A549 (cell line): Measurements from ENCODE around the gene CDT1. TPM values are rescaled to one million over a fixed set of nuclear protein-coding genes. Genes with fewer than 3 reads are reported as not detected.

Experiments used
- ATAC-seq, 2 experiments: fragments of 200-7000 bp in 1 of 2; fragments of >200 bp in 1 of 2; cut with Nextera tagmentation in 1 of 2; cut with Tn5 transposase in 1 of 2; 3 replicates each; pipeline versions ENCODE4 v1.8.0 to v1.9.1; 2018 to 2020; ENCODE audit warnings: mild to moderate bottlenecking in 1 of 2, moderate library complexity in 1 of 2
- CTCF ChIA-PET: fragments of 300-600 bp; sonication (Branson Sonifier 250); formaldehyde crosslinking; extraction: SDS; loops from one replicate; lab custom pipeline; 2021; ENCODE audit warnings: antibody characterized with exemption, inconsistent platforms; lab: Yijun Ruan, JAX
- POLR2A ChIA-PET: fragments of 350-600 bp; formaldehyde crosslinking; extraction: SDS; loops from one replicate; lab custom pipeline; 2021; ENCODE audit warnings: antibody characterized with exemption, inconsistent platforms; lab: Yijun Ruan, JAX
- DNase-seq, 2 experiments: peaks; one replicate each; pipeline versions ENCODE4 v3.0.0 to v3.0.0-alpha.2; 2011 to 2016; ENCODE audit warnings: low read depth in 1 of 2, low spot score in 1 of 2
- FAIRE-seq: peaks from 2 replicates; lab custom pipeline; 2011; peaks lifted over from hg19 to GRCh38; lab: Jason Lieb, UNC
- H3K27ac ChIP-seq, 2 experiments: fragments of >200 bp; sonication (Bioruptor Twin); formaldehyde crosslinking; 3 replicates each; pipeline ENCODE4 v1.5.1; 2016 to 2017
- H3K4me1 ChIP-seq: fragments of >200 bp; sonication (Bioruptor Twin); formaldehyde crosslinking; 3 replicates; pipeline ENCODE4 v1.6.1; 2016
- H3K4me2 ChIP-seq: fragments of >200 bp; sonication (Bioruptor Twin); formaldehyde crosslinking; 3 replicates; pipeline ENCODE4 v1.6.1; 2016
- H3K4me3 ChIP-seq: fragments of >200 bp; sonication (Bioruptor Twin); formaldehyde crosslinking; 3 replicates; pipeline ENCODE4 v1.5.1; 2016
- H3K9me3 ChIP-seq: fragments of >200 bp; sonication (Bioruptor Twin); formaldehyde crosslinking; 3 replicates; pipeline ENCODE4 v1.6.1; 2016
- CBX8 ChIP-seq: fragments of 200-600 bp; sonication (generic); IDR thresholded peaks from 2 replicates; pipeline ENCODE4 v1.6.1; 2016
- CEBPB ChIP-seq, 2 experiments: fragments of >200 bp in 1 of 2; sonication (Bioruptor Twin) in 1 of 2; formaldehyde crosslinking in 1 of 2; IDR thresholded peaks; 2 replicates each; pipeline ENCODE4 v1.6.1; 2012 to 2016
- CHD2 ChIP-seq: fragments of 150-350 bp; IDR thresholded peaks from 2 replicates; pipeline ENCODE4 v1.6.1; 2014; ENCODE audit warnings: low read length; ENCODE audit not compliant: partially characterized antibody
- CHD4 ChIP-seq: fragments of 200-600 bp; sonication (generic); IDR thresholded peaks from 2 replicates; pipeline ENCODE4 v1.6.1; 2016; ENCODE audit warnings: antibody characterized with exemption, mild to moderate bottlenecking, borderline replicate concordance
- EHMT2 ChIP-seq: fragments of 200-600 bp; sonication (generic); IDR thresholded peaks from 2 replicates; pipeline ENCODE4 v1.6.1; 2016; ENCODE audit warnings: antibody characterized with exemption, low read depth, mild to moderate bottlenecking, moderate library complexity
- FOSB ChIP-seq: fragments of 250-450 bp; sonication (Bioruptor Pico); IDR thresholded peaks from 2 replicates; pipeline ENCODE4 v1.5.0; 2020; ENCODE audit warnings: mild to moderate bottlenecking, moderate library complexity
- FOXS1 ChIP-seq: fragments of 250-450 bp; sonication (Bioruptor Pico); IDR thresholded peaks from 2 replicates; pipeline ENCODE4 v1.5.0; 2020; ENCODE audit warnings: mild to moderate bottlenecking, moderate library complexity
- GATA3 ChIP-seq: IDR thresholded peaks from 2 replicates; pipeline ENCODE4 v1.6.1; 2012; ENCODE audit warnings: borderline replicate concordance
- HDAC2 ChIP-seq: fragments of 200-600 bp; sonication (generic); IDR thresholded peaks from 2 replicates; pipeline ENCODE4 v1.6.1; 2016
- HOXA7 ChIP-seq: fragments of 250-450 bp; sonication (Bioruptor Pico); IDR thresholded peaks from 2 replicates; pipeline ENCODE4 v1.5.0; 2020; ENCODE audit warnings: mild to moderate bottlenecking, moderate library complexity
- JUN ChIP-seq, 2 experiments: fragments of >200 bp; sonication (Bioruptor Twin); formaldehyde crosslinking; IDR thresholded peaks; 2 replicates in 1 of 2; 3 replicates in 1 of 2; pipeline ENCODE4 v1.6.1; 2016 to 2017
- NR3C1 ChIP-seq: fragments of >200 bp; sonication (Bioruptor Twin); formaldehyde crosslinking; IDR thresholded peaks from 3 replicates; pipeline ENCODE4 v1.6.1; 2017
- PHF8 ChIP-seq: fragments of 200-600 bp; sonication (generic); IDR thresholded peaks from 2 replicates; pipeline ENCODE4 v1.6.1; 2016; ENCODE audit warnings: low read depth, mild to moderate bottlenecking, antibody characterized with exemption, moderate library complexity, borderline replicate concordance
- POLR2A ChIP-seq: IDR thresholded peaks from 2 replicates; pipeline ENCODE4 v1.6.1; 2012; ENCODE audit warnings: mild to moderate bottlenecking, low read length
- RARB ChIP-seq: fragments of 250-450 bp; sonication (Bioruptor Pico); IDR thresholded peaks from 2 replicates; pipeline ENCODE4 v1.8.0; 2021; ENCODE audit warnings: mild to moderate bottlenecking, moderate library complexity
- RCOR1 ChIP-seq: fragments of 150-350 bp; IDR thresholded peaks from 2 replicates; pipeline ENCODE4 v1.6.1; 2014; ENCODE audit warnings: antibody characterized with exemption, low read length, low read depth
- RFX5 ChIP-seq: fragments of 450-650 bp; IDR thresholded peaks from 2 replicates; pipeline ENCODE4 v1.7.1; 2014; ENCODE audit warnings: antibody characterized with exemption, mild to moderate bottlenecking, moderate library complexity
- RNF2 ChIP-seq: fragments of 200-600 bp; sonication (generic); IDR thresholded peaks from 2 replicates; pipeline ENCODE4 v1.6.1; 2016; ENCODE audit warnings: low read depth, mild to moderate bottlenecking, antibody characterized with exemption, moderate library complexity, borderline replicate concordance
- SREBF2 ChIP-seq: fragments of 450-650 bp; IDR thresholded peaks from 2 replicates; pipeline ENCODE4 v1.6.1; 2014; ENCODE audit warnings: mild to moderate bottlenecking, moderate library complexity
- WGBS: methylation state at CpG from one replicate; pipeline ENCODE4 v1.1.6; 2017; ENCODE audit errors: missing lambda C conversion rate; 5-methylcytosine and 5-hydroxymethylcytosine counted together
- polyA plus RNA-seq, 4 experiments: library from polyadenylated mRNA; depleted of rRNA in 3 of 4; stranded (reverse); fragments of >200 nt; fragmentation: RNase III in 1 of 4; extraction: RNeasy Plus Mini Kit Qiagen cat#74134 plus additional on column Dnase treatment in 1 of 4; gene quantifications; 2 replicates in 3 of 4; 3 replicates in 1 of 4; pipeline ENCODE4 v1.2.3, GENCODE V29; 2011 to 2017
- TF ChIP-seq, protein P1 (sequence below): fragments of >200 bp; sonication (Bioruptor Twin); formaldehyde crosslinking; IDR thresholded peaks from 3 replicates; pipeline ENCODE4 v1.5.1; 2016
- TF ChIP-seq, protein P2 (sequence below): fragments of >200 bp; sonication (Bioruptor Twin); formaldehyde crosslinking; IDR thresholded peaks from 2 replicates; pipeline ENCODE4 v1.6.1; 2016
- TF ChIP-seq, protein P3 (sequence below): fragments of 250-450 bp; sonication (Bioruptor Pico); IDR thresholded peaks from 2 replicates; pipeline ENCODE4 v1.5.0; 2021; ENCODE audit warnings: mild to moderate bottlenecking, moderate library complexity, borderline replicate concordance
- TF ChIP-seq, protein P4 (sequence below): fragments of 450-650 bp; IDR thresholded peaks from 2 replicates; pipeline ENCODE4 v1.6.1; 2014; ENCODE audit warnings: antibody characterized with exemption
- TF ChIP-seq, protein P5 (sequence below): fragments of 150-350 bp; IDR thresholded peaks from 2 replicates; pipeline ENCODE4 v1.6.1; 2014; ENCODE audit warnings: low read depth, mild to moderate bottlenecking, low read length

CDT1 gene
- polyA plus RNA-seq, 2 of the 4 experiments (the other 2 are of a cell fraction) = 3.8 to 16.0 TPM

DNA sequence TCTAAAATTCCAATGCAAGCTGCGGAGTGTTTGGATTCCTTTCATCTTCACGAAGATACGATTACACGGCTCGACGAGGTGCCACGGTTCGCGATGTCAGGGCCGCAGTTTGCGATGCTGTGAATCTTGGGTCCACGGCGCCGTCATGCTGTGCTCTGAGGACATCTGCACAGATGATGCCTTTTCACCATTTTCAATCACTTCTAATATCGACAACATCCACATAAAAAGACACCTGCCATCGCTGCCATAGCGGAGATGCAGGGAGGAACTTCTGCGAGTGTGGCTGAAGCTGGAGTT is 14.9 kb downstream of the CDT1 start:
- H3K9me3 ChIP-seq = no peaks in the 10 kb centered on the region
- no peak overlapping the region for H3K27ac ChIP-seq
- FAIRE-seq (no peak), ATAC-seq (no peak), DNase-seq (no peak)
- H3K4me1 ChIP-seq = no peaks in the 10 kb centered on the region
- 90% methylated on average over 18 of the region's 18 CpGs for WGBS
- no peak for TF ChIP-seq FOXS1
- CTCF ChIA-PET = interaction anchor here (1.1 to 5.9 kb wide), 4 partner anchors 15 to 349 kb away, joined by 3 to 39 read pairs (median 6); partner anchors contain the start of genes GALNS and TRAPPC2L
- H3K4me3 ChIP-seq = no peak overlapping the region
- POLR2A ChIA-PET = no interaction called here
- H3K4me2 ChIP-seq = no peak overlapping the region

DNA sequence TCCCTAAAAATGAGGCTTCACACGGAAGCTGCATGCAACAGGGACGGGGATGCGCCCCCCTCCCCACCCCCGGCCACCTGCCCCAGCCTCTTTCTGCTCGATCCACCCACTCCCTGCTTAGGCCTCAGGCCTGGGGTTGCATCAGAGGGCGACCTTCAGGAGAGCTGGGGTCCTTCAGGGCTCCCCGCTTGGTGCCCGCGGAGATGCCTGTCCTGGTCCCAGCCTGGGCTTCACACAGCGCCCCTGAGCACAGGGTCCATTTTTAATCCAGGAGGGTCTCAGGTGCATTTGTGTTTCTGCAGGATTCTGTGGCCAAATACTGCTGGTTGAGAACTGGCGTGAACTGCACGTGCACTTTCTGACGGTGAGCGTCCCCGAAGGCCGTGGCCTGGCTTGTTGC is 15.5 kb downstream of the CDT1 start:
- H3K4me2 ChIP-seq = no peak overlapping the region
- no peak overlapping the region for H3K4me3 ChIP-seq
- no peak for FAIRE-seq
- POLR2A ChIA-PET = interaction anchor here (0.7 kb wide), 1 partner anchor 38 kb away, joined by 4 read pairs; no protein-coding TSS in a partner anchor
- no peak overlapping the region for H3K27ac ChIP-seq
- TF ChIP-seq RNF2 (no peak), RCOR1 (no peak), SREBF2 (no peak), EHMT2 (no peak)
- ATAC-seq = no peak
- CTCF ChIA-PET = interaction anchor here (0.9 to 5.9 kb wide), 4 partner anchors 39 to 348 kb away, joined by 3 to 39 read pairs (median 6); partner anchors contain the start of genes GALNS and TRAPPC2L
- H3K9me3 ChIP-seq = no peaks in the 10 kb centered on the region
- WGBS = 87% methylated on average over 12 of the region's 16 CpGs
- no peak for DNase-seq
- H3K4me1 ChIP-seq = no peaks in the 10 kb centered on the region

DNA sequence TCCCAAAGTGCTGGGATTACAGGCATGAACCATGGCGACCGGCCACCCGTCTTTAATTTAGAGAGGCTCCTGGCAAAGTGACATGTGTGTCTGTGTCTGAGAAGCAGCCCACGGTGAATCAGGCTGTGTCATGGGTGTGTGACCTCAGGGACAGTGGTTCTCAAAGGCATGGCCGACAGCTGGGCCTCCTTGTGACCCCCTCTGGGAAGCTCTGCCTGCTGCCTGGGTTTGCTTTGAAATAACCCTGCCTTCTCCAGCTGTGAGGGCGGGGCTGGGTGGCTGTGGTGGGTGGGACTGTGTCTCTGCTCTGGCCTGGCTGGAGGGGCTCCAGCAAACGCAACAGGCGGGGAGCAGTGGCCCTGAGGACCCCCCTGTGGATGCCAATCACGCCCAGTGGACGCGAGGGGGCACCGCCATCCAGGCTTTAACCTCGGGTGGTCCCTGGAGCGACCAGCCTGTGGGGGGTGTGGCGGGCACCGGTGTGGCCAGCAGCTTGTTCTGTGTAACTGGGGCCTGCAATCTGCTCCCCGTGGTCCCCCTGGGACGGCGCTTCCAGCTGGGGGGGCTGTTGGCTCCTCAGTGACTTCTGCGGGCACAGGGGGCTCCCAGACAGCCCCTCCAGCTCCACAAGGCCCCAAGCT is 16.9 kb downstream of the CDT1 start:
- FAIRE-seq = no peak
- TF ChIP-seq JUN (IDR thresholded peaks at IDR 0.05) (no peak), RFX5 (no peak), RARB (no peak), GATA3 (no peak), HOXA7 (no peak), CHD4 (no peak), FOSB (no peak), HDAC2 (no peak), CHD2 (no peak), CBX8 (no peak), POLR2A (no peak), PHF8 (no peak), CEBPB (IDR thresholded peaks at IDR 0.05) (no peak), NR3C1 (no peak)
- TF ChIP-seq, protein P1, sequence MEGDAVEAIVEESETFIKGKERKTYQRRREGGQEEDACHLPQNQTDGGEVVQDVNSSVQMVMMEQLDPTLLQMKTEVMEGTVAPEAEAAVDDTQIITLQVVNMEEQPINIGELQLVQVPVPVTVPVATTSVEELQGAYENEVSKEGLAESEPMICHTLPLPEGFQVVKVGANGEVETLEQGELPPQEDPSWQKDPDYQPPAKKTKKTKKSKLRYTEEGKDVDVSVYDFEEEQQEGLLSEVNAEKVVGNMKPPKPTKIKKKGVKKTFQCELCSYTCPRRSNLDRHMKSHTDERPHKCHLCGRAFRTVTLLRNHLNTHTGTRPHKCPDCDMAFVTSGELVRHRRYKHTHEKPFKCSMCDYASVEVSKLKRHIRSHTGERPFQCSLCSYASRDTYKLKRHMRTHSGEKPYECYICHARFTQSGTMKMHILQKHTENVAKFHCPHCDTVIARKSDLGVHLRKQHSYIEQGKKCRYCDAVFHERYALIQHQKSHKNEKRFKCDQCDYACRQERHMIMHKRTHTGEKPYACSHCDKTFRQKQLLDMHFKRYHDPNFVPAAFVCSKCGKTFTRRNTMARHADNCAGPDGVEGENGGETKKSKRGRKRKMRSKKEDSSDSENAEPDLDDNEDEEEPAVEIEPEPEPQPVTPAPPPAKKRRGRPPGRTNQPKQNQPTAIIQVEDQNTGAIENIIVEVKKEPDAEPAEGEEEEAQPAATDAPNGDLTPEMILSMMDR = no peak
- TF ChIP-seq, protein P2, sequence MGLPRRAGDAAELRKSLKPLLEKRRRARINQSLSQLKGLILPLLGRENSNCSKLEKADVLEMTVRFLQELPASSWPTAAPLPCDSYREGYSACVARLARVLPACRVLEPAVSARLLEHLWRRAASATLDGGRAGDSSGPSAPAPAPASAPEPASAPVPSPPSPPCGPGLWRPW = no peak
- TF ChIP-seq, protein P3, sequence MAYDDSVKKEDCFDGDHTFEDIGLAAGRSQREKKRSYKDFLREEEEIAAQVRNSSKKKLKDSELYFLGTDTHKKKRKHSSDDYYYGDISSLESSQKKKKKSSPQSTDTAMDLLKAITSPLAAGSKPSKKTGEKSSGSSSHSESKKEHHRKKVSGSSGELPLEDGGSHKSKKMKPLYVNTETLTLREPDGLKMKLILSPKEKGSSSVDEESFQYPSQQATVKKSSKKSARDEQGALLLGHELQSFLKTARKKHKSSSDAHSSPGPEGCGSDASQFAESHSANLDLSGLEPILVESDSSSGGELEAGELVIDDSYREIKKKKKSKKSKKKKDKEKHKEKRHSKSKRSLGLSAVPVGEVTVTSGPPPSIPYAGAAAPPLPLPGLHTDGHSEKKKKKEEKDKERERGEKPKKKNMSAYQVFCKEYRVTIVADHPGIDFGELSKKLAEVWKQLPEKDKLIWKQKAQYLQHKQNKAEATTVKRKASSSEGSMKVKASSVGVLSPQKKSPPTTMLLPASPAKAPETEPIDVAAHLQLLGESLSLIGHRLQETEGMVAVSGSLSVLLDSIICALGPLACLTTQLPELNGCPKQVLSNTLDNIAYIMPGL (CRISPR knock-in tag) = no peak
- TF ChIP-seq, protein P4, sequence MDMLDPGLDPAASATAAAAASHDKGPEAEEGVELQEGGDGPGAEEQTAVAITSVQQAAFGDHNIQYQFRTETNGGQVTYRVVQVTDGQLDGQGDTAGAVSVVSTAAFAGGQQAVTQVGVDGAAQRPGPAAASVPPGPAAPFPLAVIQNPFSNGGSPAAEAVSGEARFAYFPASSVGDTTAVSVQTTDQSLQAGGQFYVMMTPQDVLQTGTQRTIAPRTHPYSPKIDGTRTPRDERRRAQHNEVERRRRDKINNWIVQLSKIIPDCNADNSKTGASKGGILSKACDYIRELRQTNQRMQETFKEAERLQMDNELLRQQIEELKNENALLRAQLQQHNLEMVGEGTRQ = no peak
- TF ChIP-seq, protein P5, sequence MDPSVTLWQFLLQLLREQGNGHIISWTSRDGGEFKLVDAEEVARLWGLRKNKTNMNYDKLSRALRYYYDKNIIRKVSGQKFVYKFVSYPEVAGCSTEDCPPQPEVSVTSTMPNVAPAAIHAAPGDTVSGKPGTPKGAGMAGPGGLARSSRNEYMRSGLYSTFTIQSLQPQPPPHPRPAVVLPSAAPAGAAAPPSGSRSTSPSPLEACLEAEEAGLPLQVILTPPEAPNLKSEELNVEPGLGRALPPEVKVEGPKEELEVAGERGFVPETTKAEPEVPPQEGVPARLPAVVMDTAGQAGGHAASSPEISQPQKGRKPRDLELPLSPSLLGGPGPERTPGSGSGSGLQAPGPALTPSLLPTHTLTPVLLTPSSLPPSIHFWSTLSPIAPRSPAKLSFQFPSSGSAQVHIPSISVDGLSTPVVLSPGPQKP = no peak
- Histone ChIP-seq H3K27ac (no peak overlapping the region), H3K4me1 (no peaks in the 10 kb centered on the region), H3K9me3 (no peaks in the 10 kb centered on the region), H3K4me2 (no peak overlapping the region), H3K4me3 (no peak overlapping the region)
- ATAC-seq = no peak
- 86% methylated on average over 12 of the region's 20 CpGs for WGBS
- CTCF ChIA-PET = interaction anchor here (1.1 to 5.9 kb wide), 3 partner anchors 8 to 347 kb away, joined by 3 to 39 read pairs (median 17); partner anchors contain the start of genes APRT, GALNS and TRAPPC2L
- POLR2A ChIA-PET = interaction anchor here (1.0 kb wide), 1 partner anchor 8 kb away, joined by 3 read pairs; the partner anchor contains the start of gene APRT
- DNase-seq = no peak
